DMS53 treated with DMSO at 0.1 percent for 48 hours (cell line): ENCODE data around the gene TUBGCP2.

Experiments used
- DNase-seq: peaks from one replicate; lab custom pipeline; 2025; ENCODE audit not compliant: unreplicated experiment; lab: John Stamatoyannopoulos, UW

The TUBGCP2 gene

GRCh38 chr10:133308421-133309099, at the start of gene TUBGCP2, which contains the start of gene ZNF511:
TSS of gene TUBGCP2 (minus strand) at chr10:133308872. CDS start at chr10:133302941, 5,931 bp downstream.
TSS of gene ZNF511 (plus strand) at chr10:133308914. CDS start at chr10:133308944, 30 bp downstream.
- no peak for DNase-seq

GRCh38 chr10:133357285-133358161, 48.9 kb upstream of the TUBGCP2 start, which contains the start of gene FUOM:
TSS of gene FUOM (minus strand) at chr10:133358019. CDS start at chr10:133358007, 12 bp downstream.
- peak; percentile 13 for DNase-seq

- no peak for DNase-seq
Measured at GRCh38 chr10:133356549-133357284, 48.0 kb upstream of the TUBGCP2 start.

GRCh38 chr10:133355991-133356390, 47.3 kb upstream of the TUBGCP2 start:
- DNase-seq: no peak

- DNase-seq: no peak
Measured at GRCh38 chr10:133355266-133355665, 46.6 kb upstream of the TUBGCP2 start.

GRCh38 chr10:133354672-133355240, 46.1 kb upstream of the TUBGCP2 start:
- DNase-seq: no peak

GRCh38 chr10:133353988-133354605, 45.4 kb upstream of the TUBGCP2 start:
- no peak for DNase-seq

GRCh38 chr10:133353202-133353959, 44.7 kb upstream of the TUBGCP2 start:
- DNase-seq: no peak

GRCh38 chr10:133351408-133352318, 43.0 kb upstream of the TUBGCP2 start:
- no peak for DNase-seq

- no peak for DNase-seq
Measured at GRCh38 chr10:133350950-133351329, 42.3 kb upstream of the TUBGCP2 start.

GRCh38 chr10:133350283-133350949, 41.7 kb upstream of the TUBGCP2 start:
- no peak for DNase-seq

- no peak for DNase-seq
Measured at GRCh38 chr10:133349577-133350011, 40.9 kb upstream of the TUBGCP2 start.

- DNase-seq: no peak
Measured at GRCh38 chr10:133349160-133349568, 40.5 kb upstream of the TUBGCP2 start.

- no peak for DNase-seq
Measured at GRCh38 chr10:133347710-133348517, 39.2 kb upstream of the TUBGCP2 start.

- no peak for DNase-seq
Measured at GRCh38 chr10:133346413-133346812, 37.7 kb upstream of the TUBGCP2 start.

GRCh38 chr10:133344236-133344635, 35.6 kb upstream of the TUBGCP2 start:
- no peak for DNase-seq

GRCh38 chr10:133343558-133343957, 34.9 kb upstream of the TUBGCP2 start:
- DNase-seq: peak; percentile 3
